Measurements from ENCODE around the gene TMEM61. TPM values are rescaled to one million over a fixed set of nuclear protein-coding genes. Genes with fewer than 3 reads are reported as not detected.

Gene TMEM61
- total RNA-seq, 2 donors from 2014 or later: 3.4 TPM; not detected in 1

DNA sequence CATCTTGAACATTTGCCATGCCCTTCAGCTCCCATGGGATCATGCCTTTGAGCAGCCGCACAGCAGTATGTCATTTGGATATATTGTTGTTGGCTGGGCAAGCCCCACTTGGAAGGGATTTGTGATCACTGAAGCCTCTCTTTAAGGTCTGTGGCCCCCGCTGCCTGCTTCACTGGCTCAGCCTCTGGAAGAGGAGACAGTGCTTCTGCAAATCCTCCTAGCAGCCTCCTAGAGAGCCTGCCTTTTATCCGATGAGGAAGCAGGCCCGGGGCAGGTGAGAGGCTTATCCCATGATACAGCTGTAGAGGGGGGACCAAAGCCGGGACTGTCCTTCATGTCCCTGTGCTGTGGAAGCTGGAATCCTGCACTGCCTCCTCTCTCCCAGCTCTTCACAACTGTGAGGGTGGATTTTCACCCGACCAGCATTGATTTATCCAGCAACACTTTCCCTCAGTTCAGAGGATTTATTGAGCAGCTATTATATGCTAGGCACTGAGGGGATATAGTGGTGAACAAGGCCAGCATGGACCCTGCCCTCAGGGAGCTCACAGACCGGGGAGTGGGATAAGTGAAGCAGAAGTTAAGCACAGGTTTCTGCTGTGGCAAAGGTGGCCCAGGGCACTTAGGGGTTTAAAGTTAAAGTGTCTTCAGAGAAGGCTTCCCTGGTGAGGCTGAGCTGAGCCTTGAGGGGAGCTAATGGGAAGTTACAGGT lies 3.9 kb downstream of the TMEM61 start:
- no peak overlapping the region for H3K4me3 ChIP-seq
- H3K27ac ChIP-seq: no peak overlapping the region
- H3K9me3 ChIP-seq: no peaks in the 10 kb centered on the region
- no peak for DNase-seq (ENCODE audit: low spot score)
- no peaks in the 10 kb centered on the region for H3K27me3 ChIP-seq (replicated peaks; ENCODE audit: insufficient read depth)
- peaks cover 0 to 51% of the 10 kb centered on the region in 2 donors for H3K4me1 ChIP-seq (ENCODE audit: control insufficient read depth in 1 of 2, low read depth in 2 of 2)
- ATAC-seq (ENCODE audit: insufficient number of reproducible peaks, low FRiP score, low read depth): no peak
- no peaks in the 10 kb centered on the region for H3K36me3 ChIP-seq
- TF ChIP-seq, protein P1, sequence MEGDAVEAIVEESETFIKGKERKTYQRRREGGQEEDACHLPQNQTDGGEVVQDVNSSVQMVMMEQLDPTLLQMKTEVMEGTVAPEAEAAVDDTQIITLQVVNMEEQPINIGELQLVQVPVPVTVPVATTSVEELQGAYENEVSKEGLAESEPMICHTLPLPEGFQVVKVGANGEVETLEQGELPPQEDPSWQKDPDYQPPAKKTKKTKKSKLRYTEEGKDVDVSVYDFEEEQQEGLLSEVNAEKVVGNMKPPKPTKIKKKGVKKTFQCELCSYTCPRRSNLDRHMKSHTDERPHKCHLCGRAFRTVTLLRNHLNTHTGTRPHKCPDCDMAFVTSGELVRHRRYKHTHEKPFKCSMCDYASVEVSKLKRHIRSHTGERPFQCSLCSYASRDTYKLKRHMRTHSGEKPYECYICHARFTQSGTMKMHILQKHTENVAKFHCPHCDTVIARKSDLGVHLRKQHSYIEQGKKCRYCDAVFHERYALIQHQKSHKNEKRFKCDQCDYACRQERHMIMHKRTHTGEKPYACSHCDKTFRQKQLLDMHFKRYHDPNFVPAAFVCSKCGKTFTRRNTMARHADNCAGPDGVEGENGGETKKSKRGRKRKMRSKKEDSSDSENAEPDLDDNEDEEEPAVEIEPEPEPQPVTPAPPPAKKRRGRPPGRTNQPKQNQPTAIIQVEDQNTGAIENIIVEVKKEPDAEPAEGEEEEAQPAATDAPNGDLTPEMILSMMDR (IDR thresholded peaks at IDR 0.05): no peak

DNA sequence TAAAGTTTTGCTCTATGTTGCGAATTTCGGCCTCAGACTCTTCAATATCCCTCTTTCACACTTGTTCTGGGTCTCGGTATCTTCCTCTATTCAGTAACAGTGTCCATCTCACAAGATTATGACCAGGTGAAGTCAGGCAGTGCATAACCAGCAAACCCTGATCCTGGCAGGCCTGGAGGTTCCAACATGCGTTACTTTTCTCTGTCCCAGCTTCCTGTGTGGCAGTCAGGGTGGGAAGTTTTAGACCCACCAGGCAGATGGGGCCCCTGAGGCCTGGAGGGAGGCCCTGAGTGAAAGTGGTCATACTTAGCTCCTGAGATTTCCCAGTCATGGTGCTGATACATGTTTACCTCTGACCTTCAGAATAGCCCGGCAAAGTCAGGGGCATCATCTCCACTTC lies 5.1 kb downstream of the TMEM61 start:
- Histone ChIP-seq H3K9me3 (no peaks in the 10 kb centered on the region), H3K27ac (no peak overlapping the region), H3K4me3 (no peak overlapping the region), H3K4me1 (ENCODE audit: control insufficient read depth in 1 of 2, low read depth in 2 of 2) (peaks cover 0 to 52% of the 10 kb centered on the region in 2 donors), H3K27me3 (replicated peaks; ENCODE audit: insufficient read depth) (no peaks in the 10 kb centered on the region), H3K36me3 (no peaks in the 10 kb centered on the region)
- DNase-seq (ENCODE audit: low spot score) (no peak), ATAC-seq (ENCODE audit: insufficient number of reproducible peaks, low FRiP score, low read depth) (no peak)
- TF ChIP-seq, protein P1 (IDR thresholded peaks at IDR 0.05): no peak

DNA sequence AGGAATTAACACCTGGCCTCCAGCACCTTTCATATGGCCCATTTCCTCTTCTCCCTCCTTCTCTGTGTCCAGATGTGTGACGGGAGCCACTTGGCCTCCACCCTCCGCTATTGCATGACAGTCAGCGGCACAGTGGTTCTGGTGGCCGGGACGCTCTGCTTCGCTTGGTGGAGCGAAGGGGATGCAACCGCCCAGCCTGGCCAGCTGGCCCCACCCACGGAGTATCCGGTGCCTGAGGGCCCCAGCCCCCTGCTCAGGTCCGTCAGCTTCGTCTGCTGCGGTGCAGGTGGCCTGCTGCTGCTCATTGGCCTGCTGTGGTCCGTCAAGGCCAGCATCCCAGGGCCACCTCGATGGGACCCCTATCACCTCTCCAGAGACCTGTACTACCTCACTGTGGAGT lies 5.6 kb downstream of the TMEM61 start:
- Histone ChIP-seq H3K27ac (no peak overlapping the region), H3K27me3 (replicated peaks; ENCODE audit: insufficient read depth) (no peaks in the 10 kb centered on the region), H3K36me3 (no peaks in the 10 kb centered on the region), H3K4me1 (ENCODE audit: control insufficient read depth in 1 of 2, low read depth in 2 of 2) (peaks cover 0 to 49% of the 10 kb centered on the region in 2 donors), H3K4me3 (no peak overlapping the region), H3K9me3 (no peaks in the 10 kb centered on the region)
- TF ChIP-seq, protein P1 (IDR thresholded peaks at IDR 0.05): no peak
- ATAC-seq (ENCODE audit: insufficient number of reproducible peaks, low FRiP score, low read depth) (no peak), DNase-seq (ENCODE audit: low spot score) (no peak)

DNA sequence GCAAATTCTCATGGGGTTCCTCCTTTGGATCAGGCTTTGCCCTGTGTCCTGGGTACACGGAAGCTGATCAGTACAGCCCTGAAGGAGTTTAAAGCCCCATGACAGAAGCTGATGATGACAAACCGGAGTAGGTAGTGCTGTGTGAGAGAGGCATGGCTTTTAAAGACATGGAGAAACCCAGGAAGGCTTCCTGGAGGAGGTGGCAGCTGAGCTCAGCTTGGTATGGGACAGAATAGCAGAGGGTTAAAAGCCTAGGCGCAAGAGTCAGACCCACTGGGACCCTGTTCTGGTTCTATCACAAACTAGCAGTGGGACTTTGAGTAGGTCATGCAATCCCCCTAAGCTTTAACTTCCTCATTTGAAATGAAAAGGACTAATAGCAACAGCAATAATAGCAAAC lies 6.1 kb downstream of the TMEM61 start:
- no peaks in the 10 kb centered on the region for H3K27me3 ChIP-seq (replicated peaks; ENCODE audit: insufficient read depth)
- H3K4me1 ChIP-seq (ENCODE audit: control insufficient read depth in 1 of 2, low read depth in 2 of 2): peaks cover 0 to 44% of the 10 kb centered on the region in 2 donors
- H3K27ac ChIP-seq: no peak overlapping the region
- no peaks in the 10 kb centered on the region for H3K9me3 ChIP-seq
- TF ChIP-seq, protein P1 (IDR thresholded peaks at IDR 0.05): no peak
- no peak overlapping the region for H3K4me3 ChIP-seq
- no peaks in the 10 kb centered on the region for H3K36me3 ChIP-seq
- DNase-seq (ENCODE audit: low spot score) (no peak), ATAC-seq (ENCODE audit: insufficient number of reproducible peaks, low FRiP score, low read depth) (no peak)

DNA sequence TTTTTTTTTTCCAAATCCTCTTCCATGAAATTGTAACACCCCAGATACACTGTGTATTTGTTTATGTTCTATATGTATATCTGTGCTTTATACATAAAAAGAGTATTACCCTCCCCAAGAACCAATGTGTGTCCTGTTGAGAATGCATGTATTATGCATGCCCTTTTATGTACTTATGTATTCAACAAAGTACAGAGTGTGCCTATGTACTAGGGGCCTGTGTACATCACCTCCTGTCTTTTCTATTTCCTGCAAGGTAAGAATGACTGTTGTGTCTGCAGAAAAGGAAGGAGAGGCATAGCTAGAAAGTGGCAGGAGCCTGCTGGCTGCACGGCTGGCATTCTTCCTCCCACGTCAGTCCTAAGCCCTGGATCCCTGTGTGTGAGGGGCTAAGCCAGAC lies 7.0 kb downstream of the TMEM61 start:
- no peaks in the 10 kb centered on the region for H3K36me3 ChIP-seq
- H3K4me1 ChIP-seq (ENCODE audit: control insufficient read depth in 1 of 2, low read depth in 2 of 2): peaks cover 0 to 37% of the 10 kb centered on the region in 2 donors
- no peak overlapping the region for H3K4me3 ChIP-seq
- TF ChIP-seq, protein P1 (IDR thresholded peaks at IDR 0.05): no peak
- ATAC-seq (ENCODE audit: insufficient number of reproducible peaks, low FRiP score, low read depth) (no peak), DNase-seq (ENCODE audit: low spot score) (no peak)
- no peaks in the 10 kb centered on the region for H3K9me3 ChIP-seq
- no peak overlapping the region for H3K27ac ChIP-seq
- no peaks in the 10 kb centered on the region for H3K27me3 ChIP-seq (replicated peaks; ENCODE audit: insufficient read depth)

All from thoracic aorta (tissue), 2 donors.